NT2/D1 (cell line): ENCODE measurements around the gene SPRED1.
"Not testable (repeated sequence)": the region's sequence is repeated elsewhere in the genome, so short reads cannot be mapped to it uniquely, and the experiment has no call there.

ENCODE experiments used
- DNase-seq: peaks from one replicate; pipeline ENCODE4 v3.0.0-alpha.2; 2011; ENCODE audit warnings: low read depth, low spot score
- H3K27me3 ChIP-seq: 2 replicates; pipeline ENCODE4 v1.6.0; 2011; ENCODE audit warnings: mild to moderate bottlenecking; ENCODE audit not compliant: insufficient read length, insufficient read depth
- H3K36me3 ChIP-seq: 2 replicates; pipeline ENCODE4 v1.6.1; 2011; ENCODE audit warnings: mild to moderate bottlenecking, low read length, mixed read lengths; ENCODE audit not compliant: insufficient read depth, insufficient read length
- H3K4me1 ChIP-seq: 2 replicates; pipeline ENCODE4 v1.5.1; 2011; ENCODE audit not compliant: insufficient read depth, insufficient read length
- H3K4me3 ChIP-seq: 2 replicates; pipeline ENCODE4 v1.5.1; 2011; ENCODE audit warnings: low read depth; ENCODE audit not compliant: insufficient read length
- H3K9ac ChIP-seq: 2 replicates; pipeline ENCODE4 v1.6.0; 2011; ENCODE audit warnings: low read depth; ENCODE audit not compliant: insufficient read length
- H3K9me3 ChIP-seq: 2 replicates; pipeline ENCODE4 v1.5.1; 2011; ENCODE audit warnings: mild to moderate bottlenecking, low read length; ENCODE audit not compliant: insufficient read depth
- SUZ12 ChIP-seq: IDR thresholded peaks from 2 replicates; pipeline ENCODE4 v1.6.1; 2011; ENCODE audit not compliant: insufficient read length, insufficient read depth; ENCODE audit errors: extremely low read depth
- YY1 ChIP-seq: IDR thresholded peaks from 2 replicates; pipeline ENCODE4 v1.6.1; 2011; ENCODE audit not compliant: insufficient read length, insufficient read depth
- ZNF274 ChIP-seq: IDR thresholded peaks from 2 replicates; pipeline ENCODE4 v1.6.1; 2011; ENCODE audit warnings: mild to moderate bottlenecking, low read depth, low read length

SPRED1 gene

GRCh38 chr15:38224486-38224885 lies 28.1 kb upstream of the SPRED1 start:
- Histone ChIP-seq H3K36me3 (no peaks in the 10 kb centered on the region), H3K4me3 (no peak overlapping the region), H3K9ac (no peak overlapping the region), H3K4me1 (no peaks in the 10 kb centered on the region), H3K27me3 (no peaks in the 10 kb centered on the region), H3K9me3 (no peaks in the 10 kb centered on the region)
- TF ChIP-seq SUZ12 (no peak), YY1 (no peak), ZNF274 (no peak)
- no peak for DNase-seq

GRCh38 chr15:38225381-38225780 lies 27.3 kb upstream of the SPRED1 start:
- H3K9me3 ChIP-seq, result no peaks in the 10 kb centered on the region
- TF ChIP-seq ZNF274 (no peak), YY1 (no peak), SUZ12 (no peak)

GRCh38 chr15:38226608-38227266 lies 25.9 kb upstream of the SPRED1 start:
- Histone ChIP-seq H3K9me3 (no peaks in the 10 kb centered on the region), H3K4me3 (no peak overlapping the region), H3K27me3 (no peaks in the 10 kb centered on the region), H3K9ac (no peak overlapping the region), H3K36me3 (no peaks in the 10 kb centered on the region), H3K4me1 (no peaks in the 10 kb centered on the region)
- no peak for TF ChIP-seq YY1
- TF ChIP-seq ZNF274, result no peak
- TF ChIP-seq SUZ12, result no peak
- DNase-seq, result no peak

More at GRCh38 chr15:38225381-38225780, 27.3 kb upstream of the SPRED1 start:
- Histone ChIP-seq H3K4me1 (no peaks in the 10 kb centered on the region), H3K9ac (no peak overlapping the region), H3K27me3 (no peaks in the 10 kb centered on the region), H3K4me3 (no peak overlapping the region), H3K36me3 (no peaks in the 10 kb centered on the region)
- no peak for DNase-seq

DNA sequence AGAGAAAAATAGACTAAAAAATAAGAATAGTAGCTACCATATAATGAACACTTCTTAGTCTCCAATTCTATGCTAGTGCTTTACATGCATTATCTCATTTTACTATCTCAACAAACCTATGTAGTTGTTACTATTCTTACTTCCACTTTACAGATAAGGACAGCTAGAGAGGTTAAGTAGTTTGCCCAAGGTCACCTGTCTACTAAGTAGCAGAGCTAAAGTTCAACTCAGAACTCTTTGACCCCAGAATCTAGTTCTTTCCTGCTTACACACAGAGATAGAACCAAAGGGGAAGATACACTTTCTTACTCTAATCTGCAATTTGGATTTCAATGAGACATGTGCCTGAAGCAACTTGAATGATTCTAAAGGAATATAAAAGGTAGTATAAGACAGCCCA lies 24.7 kb upstream of the SPRED1 start:
- Histone ChIP-seq H3K4me3 (no peak overlapping the region), H3K36me3 (no peaks in the 10 kb centered on the region), H3K9me3 (no peaks in the 10 kb centered on the region), H3K27me3 (no peaks in the 10 kb centered on the region), H3K4me1 (no peaks in the 10 kb centered on the region), H3K9ac (no peak overlapping the region)
- no peak for DNase-seq
- TF ChIP-seq ZNF274 (no peak), YY1 (no peak), SUZ12 (no peak)

GRCh38 chr15:38228618-38229017 lies 24.0 kb upstream of the SPRED1 start:
- DNase-seq, result no peak
- Histone ChIP-seq H3K4me3 (no peak overlapping the region), H3K4me1 (no peaks in the 10 kb centered on the region), H3K9me3 (no peaks in the 10 kb centered on the region), H3K9ac (no peak overlapping the region), H3K27me3 (no peaks in the 10 kb centered on the region), H3K36me3 (no peaks in the 10 kb centered on the region)
- TF ChIP-seq SUZ12, result no peak
- TF ChIP-seq YY1, result no peak
- TF ChIP-seq ZNF274, result no peak

- no peaks in the 10 kb centered on the region for H3K27me3 ChIP-seq
- no peaks in the 10 kb centered on the region for H3K9me3 ChIP-seq
Measured at GRCh38 chr15:38229705-38230310, 22.8 kb upstream of the SPRED1 start.

GRCh38 chr15:38231436-38231835 lies 21.2 kb upstream of the SPRED1 start:
- DNase-seq, result no peak
- H3K4me1 ChIP-seq, result no peaks in the 10 kb centered on the region
- no peak overlapping the region for H3K9ac ChIP-seq
- no peak overlapping the region for H3K4me3 ChIP-seq
- H3K9me3 ChIP-seq, result no peaks in the 10 kb centered on the region
- TF ChIP-seq SUZ12 (no peak), ZNF274 (no peak), YY1 (no peak)
- H3K36me3 ChIP-seq, result no peaks in the 10 kb centered on the region
- no peaks in the 10 kb centered on the region for H3K27me3 ChIP-seq

More at GRCh38 chr15:38229705-38230310, 22.8 kb upstream of the SPRED1 start:
- TF ChIP-seq YY1 (no peak), SUZ12 (no peak), ZNF274 (no peak)
- Histone ChIP-seq H3K9ac (no peak overlapping the region), H3K4me1 (no peaks in the 10 kb centered on the region), H3K4me3 (no peak overlapping the region), H3K36me3 (no peaks in the 10 kb centered on the region)
- DNase-seq, result no peak

GRCh38 chr15:38237021-38237420 lies 15.6 kb upstream of the SPRED1 start:
- not testable (repeated sequence) for H3K4me3 ChIP-seq, H3K27me3 ChIP-seq, H3K4me1 ChIP-seq, H3K9me3 ChIP-seq, H3K9ac ChIP-seq, DNase-seq, H3K36me3 ChIP-seq
